Adrenal gland (tissue), 12 donors: ENCODE results near the gene PRKCA. TPM values are rescaled to one million over a fixed set of nuclear protein-coding genes. Genes with fewer than 3 reads are reported as not detected.

Source experiments
- DNase-seq, 7 donors: peaks; one replicate each; pipeline ENCODE4 v3.0.0-alpha.2; 2019 to 2020
- H3K27ac ChIP-seq, 5 donors: fragments of 200-600 bp; sonication (generic) in 4 of 5; 1 replicate in 3 of 5; 2 replicates in 2 of 5; pipeline versions ENCODE4 v1.5.1 to v1.8.0; 2016 to 2020; ENCODE audit warnings: mild to moderate bottlenecking in 1 of 5
- H3K27me3 ChIP-seq: fragments of 200-600 bp; 2 replicates; pipeline ENCODE4 v1.8.0; 2021
- H3K36me3 ChIP-seq, 2 donors: fragments of 200-600 bp; replicated peaks in 1 of 2; 1 replicate in 1 of 2; 2 replicates in 1 of 2; pipeline versions ENCODE4 v1.5.1 to v1.8.0; 2018 to 2022
- H3K4me1 ChIP-seq, 2 donors: fragments of 200-600 bp; replicated peaks in 1 of 2; 1 replicate in 1 of 2; 2 replicates in 1 of 2; pipeline versions ENCODE4 v1.5.1 to v1.8.0; 2018 to 2021
- H3K4me3 ChIP-seq, 4 donors: fragments of 200-600 bp; sonication (generic) in 3 of 4; one replicate each; pipeline ENCODE4 v1.5.1; 2016 to 2018
- H3K9me3 ChIP-seq, 3 donors: fragments of 200-600 bp; sonication (generic) in 1 of 3; replicated peaks in 1 of 3; 1 replicate in 2 of 3; 2 replicates in 1 of 3; pipeline versions ENCODE4 v1.5.1 to v1.8.0; 2016 to 2021
- CTCF ChIP-seq, 6 experiments: fragments of 450-650 bp in 4 of 6; fragments of 200-600 bp in 2 of 6; sonication (generic) in 1 of 6; IDR thresholded peaks; 1 replicate in 5 of 6; 2 replicates in 1 of 6; pipeline versions ENCODE4 v1.5.1 to v1.8.0; 2016 to 2021; ENCODE audit warnings: antibody characterized with exemption in 6 of 6, mild to moderate bottlenecking in 2 of 6, moderate library complexity in 1 of 6
- POLR2A ChIP-seq, 2 donors: fragments of 450-650 bp; IDR thresholded peaks; one replicate each; pipeline ENCODE4 v1.6.1; 2017; ENCODE audit warnings: antibody characterized with exemption in 2 of 2, mild to moderate bottlenecking in 2 of 2, moderate library complexity in 1 of 2
- WGBS, 4 donors: extraction: QIAGEN DNeasy Blood & Tissue Kit in 2 of 4; methylation state at CpG; one replicate each; pipeline versions ENCODE4 v1.1.5 to v1.1.7; 2013 to 2017; 5-methylcytosine and 5-hydroxymethylcytosine counted together
- intact Hi-C, 2 donors: fragments of 100-400 bp; cut with DNase I; formaldehyde crosslinking; loops; one replicate each; pipeline versions ENCODE4 v1.14.1 to v1.15.0; 2022 to 2023
- polyA plus RNA-seq, 3 donors: library from polyadenylated mRNA; stranded (reverse); fragments of 200-250 nt in 2 of 3; fragments of 350-450 nt in 1 of 3; fragmentation: Illumina TruSeq in 1 of 3; extraction: RNeasy Lipid Tissue Mini Kit (QIAGEN cat#74804) in 1 of 3; gene quantifications; one replicate each; pipeline ENCODE4 v1.2.3, GENCODE V29; 2013 to 2014
- total RNA-seq, 9 donors: library from RNA; depleted of rRNA in 4 of 9; stranded (reverse); fragments of >200 nt in 4 of 9; fragments of 120-200 nt in 1 of 9; fragmentation: NEBNext Ultra II Directional in 1 of 9; extraction: Animal tissue kit (Norgen Biotek cat#: 25700) in 1 of 9; gene quantifications; one replicate each; pipeline versions ENCODE4 v1.1.0 to v1.2.4, GENCODE V29; 2013 to 2023
- donor health status: healthy with polysubstance abuse.
- donor health status: Bipolar disorder and iron deficiency.
- donor health status: DM: yes; HTN: yes; CAD: no.
- donor health status: DM: no; HTN: no; CAD: no.
- donor health status: DM: no; HTN: no; CAD: no.
- donor health status: DM: yes; HTN: yes; CAD: no.

Gene PRKCA
- total and polyA plus RNA-seq, 12 donors, result 15.1 to 202 (median 84.1) TPM

GRCh38 chr17:66309793-66310192 lies 7.4 kb downstream of the PRKCA start:
- 63 to 88% (median 83%) methylated on average over 4 of the region's 4 CpGs for WGBS, 4 donors
- H3K4me1 ChIP-seq, result peaks cover 0 to 51% of the 10 kb centered on the region in 2 donors
- no peak overlapping the region for H3K27ac ChIP-seq
- H3K27me3 ChIP-seq, result no peaks in the 10 kb centered on the region
- TF ChIP-seq POLR2A (IDR thresholded peaks at IDR 0.05), result no peak
- no peak for TF ChIP-seq CTCF (IDR thresholded peaks at IDR 0.05)
- no peak for DNase-seq
- intact Hi-C loops, result no loop called here
- H3K9me3 ChIP-seq, result no peaks in the 10 kb centered on the region
- no peak overlapping the region for H3K4me3 ChIP-seq
- peaks cover 0 to 4% of the 10 kb centered on the region in 2 donors for H3K36me3 ChIP-seq

GRCh38 chr17:66310528-66311148 lies 8.2 kb downstream of the PRKCA start:
- no peak overlapping the region for H3K27ac ChIP-seq
- TF ChIP-seq CTCF (IDR thresholded peaks at IDR 0.05) (no peak), POLR2A (IDR thresholded peaks at IDR 0.05) (no peak)
- intact Hi-C loops, result no loop called here

GRCh38 chr17:66312912-66313311 lies 10.5 kb downstream of the PRKCA start:
- Histone ChIP-seq H3K4me3 (no peak overlapping the region), H3K27me3 (no peaks in the 10 kb centered on the region), H3K27ac (no peak overlapping the region), H3K36me3 (no peaks in the 10 kb centered on the region), H3K9me3 (peaks cover 0 to 4% (median 0%) of the 10 kb centered on the region in 3 donors), H3K4me1 (peaks cover 0 to 41% of the 10 kb centered on the region in 2 donors)
- no peak for DNase-seq
- WGBS, 4 donors, result 89 to 94% (median 92%) methylated on average over 8 of the region's 8 CpGs
- no peak for TF ChIP-seq POLR2A (IDR thresholded peaks at IDR 0.05)
- TF ChIP-seq CTCF (IDR thresholded peaks at IDR 0.05), result no peak
- intact Hi-C loops, result no loop called here

More at GRCh38 chr17:66310528-66311148, 8.2 kb downstream of the PRKCA start:
- DNase-seq, result no peak
- H3K4me3 ChIP-seq, result no peak overlapping the region
- peaks cover 0 to 4% of the 10 kb centered on the region in 2 donors for H3K36me3 ChIP-seq
- H3K27me3 ChIP-seq, result no peaks in the 10 kb centered on the region
- H3K4me1 ChIP-seq, result peaks cover 0 to 47% of the 10 kb centered on the region in 2 donors
- 93 to 98% (median 94%) methylated on average over 7 of the region's 7 CpGs for WGBS, 4 donors
- no peaks in the 10 kb centered on the region for H3K9me3 ChIP-seq

GRCh38 chr17:66313325-66313724 lies 10.9 kb downstream of the PRKCA start:
- Histone ChIP-seq H3K4me3 (no peak overlapping the region), H3K9me3 (peaks cover 0 to 4% (median 0%) of the 10 kb centered on the region in 3 donors), H3K4me1 (peaks cover 0 to 41% of the 10 kb centered on the region in 2 donors), H3K36me3 (no peaks in the 10 kb centered on the region), H3K27me3 (no peaks in the 10 kb centered on the region), H3K27ac (no peak overlapping the region)
- intact Hi-C loops, result no loop called here
- DNase-seq, result no peak
- no peak for TF ChIP-seq POLR2A (IDR thresholded peaks at IDR 0.05)
- TF ChIP-seq CTCF (IDR thresholded peaks at IDR 0.05), result no peak
